Astrocyte (in vitro differentiated cells and primary cell): ENCODE measurements around the gene PITX2. TPM values are rescaled to one million over a fixed set of nuclear protein-coding genes. Genes with fewer than 3 reads are reported as not detected.

Experiments
- DNase-seq: peaks from one replicate; pipeline ENCODE4 v3.0.0-alpha.2; 2010; ENCODE audit warnings: low read depth
- FAIRE-seq: peaks from 2 replicates; lab custom pipeline; 2011; peaks lifted over from hg19 to GRCh38; lab: Jason Lieb, UNC
- H2AFZ ChIP-seq: 2 replicates; pipeline ENCODE4 v1.6.0; 2012; ENCODE audit warnings: low read depth, low read length, inconsistent platforms
- H3K27ac ChIP-seq: 2 replicates; pipeline ENCODE4 v1.5.1; 2011; ENCODE audit warnings: low read depth, low read length, inconsistent platforms
- H3K27me3 ChIP-seq: 2 replicates; pipeline ENCODE4 v1.6.0; 2011; ENCODE audit warnings: low read length, inconsistent platforms; ENCODE audit not compliant: insufficient read depth
- H3K36me3 ChIP-seq: 2 replicates; pipeline ENCODE4 v1.5.1; 2011; ENCODE audit warnings: low read length, inconsistent platforms; ENCODE audit not compliant: insufficient read depth
- H3K4me1 ChIP-seq: 2 replicates; pipeline ENCODE4 v1.5.1; 2011; ENCODE audit warnings: low read length, inconsistent platforms; ENCODE audit not compliant: insufficient read depth
- H3K4me2 ChIP-seq: 2 replicates; pipeline ENCODE4 v1.6.0; 2012; ENCODE audit warnings: low read length, inconsistent platforms
- H3K4me3 ChIP-seq: 2 replicates; pipeline ENCODE4 v1.5.1; 2011; ENCODE audit warnings: low read depth, mild to moderate bottlenecking, low read length, inconsistent platforms; ENCODE audit not compliant: insufficient read depth
- H3K79me2 ChIP-seq: 2 replicates; pipeline ENCODE4 v1.6.0; 2012; ENCODE audit warnings: mild to moderate bottlenecking, low read length, inconsistent platforms; ENCODE audit not compliant: insufficient read depth
- H3K9ac ChIP-seq: 2 replicates; pipeline ENCODE4 v1.6.0; 2012; ENCODE audit warnings: mild to moderate bottlenecking, low read length, inconsistent platforms
- H3K9me3 ChIP-seq: 2 replicates; pipeline ENCODE4 v1.5.1; 2012; ENCODE audit warnings: low read depth, mild to moderate bottlenecking, low read length, inconsistent platforms; ENCODE audit not compliant: insufficient read depth
- H4K20me1 ChIP-seq: 2 replicates; pipeline ENCODE4 v1.6.0; 2012; ENCODE audit warnings: low read length, inconsistent platforms; ENCODE audit not compliant: insufficient read depth
- H3K27ac Mint-ChIP-seq: one replicate; pipeline ENCODE4 v1.8.0; 2021; ENCODE audit warnings: mild to moderate bottlenecking, mixed read lengths; ENCODE audit not compliant: unreplicated experiment
- H3K27me3 Mint-ChIP-seq: one replicate; pipeline ENCODE4 v1.8.0; 2021; ENCODE audit warnings: low read depth, mixed read lengths; ENCODE audit not compliant: unreplicated experiment
- H3K36me3 Mint-ChIP-seq: one replicate; pipeline ENCODE4 v1.8.0; 2021; ENCODE audit warnings: low read depth, mixed read lengths; ENCODE audit not compliant: unreplicated experiment
- H3K4me1 Mint-ChIP-seq: one replicate; pipeline ENCODE4 v1.8.0; 2021; ENCODE audit warnings: low read depth, mixed read lengths; ENCODE audit not compliant: unreplicated experiment
- H3K4me3 Mint-ChIP-seq: one replicate; pipeline ENCODE4 v1.8.0; 2021; ENCODE audit warnings: mild to moderate bottlenecking, moderate library complexity, mixed read lengths; ENCODE audit not compliant: unreplicated experiment
- H3K9me3 Mint-ChIP-seq: one replicate; pipeline ENCODE4 v1.8.0; 2021; ENCODE audit warnings: mild to moderate bottlenecking, mixed read lengths; ENCODE audit not compliant: unreplicated experiment
- CTCF ChIP-seq: IDR thresholded peaks from 2 replicates; pipeline ENCODE4 v1.5.1; 2011; ENCODE audit warnings: low read depth, mild to moderate bottlenecking, inconsistent platforms, low read length, moderate library complexity; ENCODE audit not compliant: insufficient read depth
- EZH2 ChIP-seq: IDR thresholded peaks from 2 replicates; pipeline ENCODE4 v1.6.1; 2012; ENCODE audit warnings: mild to moderate bottlenecking, low read length, inconsistent platforms; ENCODE audit not compliant: insufficient read depth
- total RNA-seq: library from RNA; stranded (reverse); gene quantifications from 2 replicates; pipeline ENCODE4 v1.2.1, GENCODE V29; 2021

PITX2 gene
- total RNA-seq, 1 donor from 2014 or later, result 3.8 TPM

- Histone ChIP-seq H4K20me1 (peaks cover 8% of the 10 kb centered on the region), H3K9ac (no peak overlapping the region), H3K27ac (no peak overlapping the region), H3K36me3 (no peaks in the 10 kb centered on the region), H3K4me3 (no peak overlapping the region), H3K79me2 (no peaks in the 10 kb centered on the region), H3K9me3 (peaks cover 2% of the 10 kb centered on the region), H3K27me3 (peaks cover 80% of the 10 kb centered on the region), H3K4me1 (peaks cover 4% of the 10 kb centered on the region), H2AFZ (peak overlapping the region; percentile 37), H3K4me2 (peak overlapping the region; percentile 46)
- Mint-ChIP-seq H3K36me3 (no peaks in the 10 kb centered on the region), H3K4me3 (no peak overlapping the region), H3K27ac (no peak overlapping the region), H3K27me3 (peaks cover 72% of the 10 kb centered on the region), H3K9me3 (peaks cover 19% of the 10 kb centered on the region), H3K4me1 (peaks cover 12% of the 10 kb centered on the region)
- TF ChIP-seq CTCF, result no peak
- TF ChIP-seq EZH2, result peak; percentile 90
- DNase-seq, result no peak
- FAIRE-seq, result no peak
Measured at GRCh38 chr4:110610940-110611831, 11.7 kb downstream of the PITX2 start.

- H3K27ac Mint-ChIP-seq, result no peak overlapping the region
- Histone ChIP-seq H3K27ac (no peak overlapping the region), H3K79me2 (no peaks in the 10 kb centered on the region), H3K4me1 (peaks cover 4% of the 10 kb centered on the region), H3K27me3 (peaks cover 74% of the 10 kb centered on the region), H3K4me2 (peak overlapping the region; percentile 46), H3K9me3 (no peaks in the 10 kb centered on the region), H3K9ac (no peak overlapping the region), H2AFZ (no peak overlapping the region), H4K20me1 (peaks cover 7% of the 10 kb centered on the region), H3K36me3 (no peaks in the 10 kb centered on the region), H3K4me3 (no peak overlapping the region)
- peaks cover 67% of the 10 kb centered on the region for H3K27me3 Mint-ChIP-seq
- H3K9me3 Mint-ChIP-seq, result peaks cover 16% of the 10 kb centered on the region
- FAIRE-seq, result no peak
- no peaks in the 10 kb centered on the region for H3K36me3 Mint-ChIP-seq
- DNase-seq, result no peak
- H3K4me1 Mint-ChIP-seq, result peaks cover 12% of the 10 kb centered on the region
- TF ChIP-seq CTCF (no peak), EZH2 (no peak)
- H3K4me3 Mint-ChIP-seq, result no peak overlapping the region
Measured at GRCh38 chr4:110610620-110610939, 12.3 kb downstream of the PITX2 start.
